GM18517 (cell line): Measurements from ENCODE around the gene NUDT10.
A peak's percentile ranks its signal among the peaks of the same experiment; 100 is the strongest.
"Not testable (repeated sequence)": the region's sequence is repeated elsewhere in the genome, so short reads cannot be mapped to it uniquely, and the experiment has no call there.

Source experiments
- ATAC-seq: cut with Tn5 transposase; IDR thresholded peaks from one replicate; pipeline ENCODE4 v1.9.1; 2021; ENCODE audit warnings: mild to moderate bottlenecking, moderate library complexity; ENCODE audit not compliant: unreplicated experiment

Gene NUDT10

DNA sequence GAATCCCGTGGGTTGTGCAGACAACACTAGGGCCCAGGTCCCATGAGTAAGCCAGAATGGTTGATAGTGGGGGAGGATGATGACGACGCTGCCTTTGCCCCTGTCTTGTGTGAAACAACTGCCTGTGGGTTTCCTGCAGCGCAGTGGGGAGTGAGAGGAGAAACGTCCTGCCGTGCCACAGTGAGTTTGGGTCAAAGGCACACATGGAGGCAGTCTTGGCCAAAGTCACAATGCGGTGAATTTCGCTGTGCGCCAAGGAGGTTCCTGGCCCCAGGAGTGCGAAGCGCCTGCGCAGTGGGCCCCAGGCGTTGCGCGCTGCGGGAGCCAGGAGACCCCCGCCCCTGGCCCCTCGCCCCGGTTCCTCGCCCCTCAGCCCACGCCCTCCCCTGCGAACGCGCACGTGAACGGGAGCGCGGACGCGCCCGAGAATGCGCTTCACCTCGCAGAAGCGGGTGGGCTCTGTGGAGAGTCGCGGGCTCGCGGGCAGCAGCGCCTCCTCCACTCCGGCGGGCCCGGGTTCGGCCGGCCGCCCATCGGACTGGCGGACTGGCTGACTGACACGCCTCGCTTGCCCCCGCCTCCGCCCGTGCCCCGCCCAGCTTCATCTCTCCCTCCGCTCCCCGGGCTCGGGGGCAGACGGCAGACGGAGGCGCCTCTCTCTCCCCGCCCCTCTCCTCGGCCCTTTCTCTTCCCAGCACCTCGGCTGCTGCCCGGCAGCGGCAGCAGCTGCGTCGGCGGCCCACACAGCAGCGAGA is at the start of gene NUDT10:
NUDT10 (plus strand) TSS at position 635 of the 755 bp plus-strand sequence. CDS start 144 bp downstream, outside the sequence.
- no peak for ATAC-seq

DNA sequence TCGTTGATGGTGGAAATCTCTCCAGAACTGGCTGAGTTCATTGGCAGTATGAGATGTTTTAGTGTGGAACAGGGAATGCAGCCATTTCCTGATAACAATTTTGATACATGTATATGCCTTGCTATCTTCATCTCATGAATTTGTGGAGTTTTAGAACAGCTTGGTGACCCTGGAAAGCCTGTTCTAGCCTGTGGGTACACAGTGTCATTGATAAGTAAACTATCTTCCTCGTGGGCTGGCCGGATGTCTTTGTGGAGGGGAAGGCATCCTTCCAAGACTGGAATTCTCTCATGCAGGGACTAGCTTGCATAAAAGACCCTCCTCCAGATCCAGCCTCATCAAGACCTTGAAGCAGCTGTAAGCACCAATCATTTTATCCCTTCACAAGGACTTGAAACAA is 40.2 kb upstream of the NUDT10 start:
- ATAC-seq, result no peak

GRCh38 chrX:51296138-51296537 is 36.5 kb upstream of the NUDT10 start:
- no peak for ATAC-seq

DNA sequence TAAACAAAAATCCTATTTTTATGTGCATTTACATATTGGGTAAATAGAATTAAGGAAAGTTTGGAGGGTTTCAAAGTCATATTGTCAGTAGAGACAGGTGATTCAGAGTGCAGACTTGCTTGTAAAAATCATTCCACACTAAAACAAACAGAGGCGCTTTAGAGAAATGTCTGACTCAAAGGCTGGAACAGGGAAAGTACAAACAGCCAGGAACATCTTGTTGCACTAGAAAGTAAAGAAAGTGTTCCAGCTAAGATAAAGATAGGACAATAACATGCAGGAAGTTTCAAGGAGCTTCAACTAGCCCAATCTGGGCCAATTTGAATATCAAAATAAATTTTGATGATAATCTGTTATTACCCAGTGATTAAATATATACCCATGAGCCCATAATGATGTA is 16.4 kb upstream of the NUDT10 start:
- no peak for ATAC-seq

- not testable (repeated sequence) for ATAC-seq
Observed at GRCh38 chrX:51332943-51333785, 542 bp downstream of the NUDT10 start.

DNA sequence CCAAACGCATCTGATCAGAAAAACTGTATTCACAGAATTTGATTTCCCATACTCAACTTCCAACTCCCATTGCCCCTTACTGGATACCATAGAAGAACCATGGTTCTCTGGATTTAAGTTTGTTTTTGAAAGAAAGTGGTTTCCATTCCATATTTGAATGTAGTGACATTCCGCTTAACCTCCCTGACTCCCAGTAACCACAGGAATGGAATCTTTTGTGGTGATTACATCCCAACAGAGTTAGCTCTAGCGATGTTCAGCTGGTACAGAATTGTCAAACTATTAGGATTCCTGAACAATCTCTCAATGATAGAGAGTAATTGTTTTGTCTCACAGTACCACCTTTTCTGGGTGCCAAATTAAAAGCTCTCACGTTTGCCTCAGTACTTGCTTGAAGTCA is 1.7 kb downstream of the NUDT10 start:
- no peak for ATAC-seq

GRCh38 chrX:51336584-51336983 is 4.0 kb downstream of the NUDT10 start:
- peak; percentile 75 for ATAC-seq

DNA sequence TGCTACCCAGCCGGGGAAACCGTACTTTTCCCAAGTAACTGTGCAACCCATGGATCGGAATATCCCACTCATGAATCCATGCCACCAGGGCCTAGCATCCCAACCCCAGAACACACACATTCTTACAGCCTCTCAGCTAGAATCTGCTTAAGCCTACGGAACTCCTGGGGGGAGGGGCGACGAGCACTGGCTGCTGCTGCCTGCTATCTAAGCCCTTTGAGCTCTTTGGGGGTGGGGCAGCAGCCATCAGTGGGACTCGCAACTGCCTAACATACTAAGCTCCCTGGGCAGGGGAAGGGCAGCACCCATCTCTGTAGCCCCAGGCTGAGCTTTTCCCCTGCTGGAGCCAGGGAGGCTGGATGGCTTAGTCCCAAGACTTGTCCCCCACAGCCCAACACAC is 28.6 kb downstream of the NUDT10 start:
- no peak for ATAC-seq

GRCh38 chrX:51376672-51377071 is 44.0 kb downstream of the NUDT10 start:
- no peak for ATAC-seq
